ENCODE results near the gene MRO. TPM values are rescaled to one million over a fixed set of nuclear protein-coding genes. Genes with fewer than 3 reads are reported as not detected.

MRO gene
- total and polyA plus RNA-seq, 10 of the 15 experiments (the other 5 are each of a cell fraction or from before 2014, with no cell fraction given) = 0.11 to 0.18 TPM; not detected in 8

Other genes starting within 250 kb of the MRO start
- 137 and 161 TPM in 2 replicates for gene ME2, start 59.1 kb upstream of the MRO start, total RNA-seq (2014; rRNA removed)
- gene ME2, start 59.1 kb upstream of the MRO start, total RNA-seq (2014; rRNA removed; fragmentation: Illumina TruSeq; extraction: Trizol) = 117 and 119 TPM in 2 replicates
- gene ME2, start 59.1 kb upstream of the MRO start, total RNA-seq (2021) = 88.5 and 92.2 TPM in 2 replicates
- 136 and 173 TPM in 2 replicates for gene ME2, start 59.1 kb upstream of the MRO start, polyA plus RNA-seq (2011; rRNA removed)
- 155 and 195 TPM in 2 replicates for gene ME2, start 59.1 kb upstream of the MRO start, polyA plus RNA-seq (2014; fragmentation: Illumina TruSeq; extraction: Trizol)
- gene ME2, start 59.1 kb upstream of the MRO start, polyA plus RNA-seq (2014; fragmentation: Nextera tagmentation; extraction: Ambion mirVana) = 10 to 100 TPM; 41.3 to 46.9 TPM
- 122 and 130 TPM in 2 replicates for gene ME2, start 59.1 kb upstream of the MRO start, polyA plus RNA-seq (2014; rRNA removed)
- 100 to 1,000 TPM; 151 to 155 TPM for gene ME2, start 59.1 kb upstream of the MRO start, polyA plus RNA-seq (2016; fragmentation: Nextera tagmentation; extraction: Ambion mirVana)
- gene ELAC1, start 148.0 kb upstream of the MRO start, total RNA-seq (2014; rRNA removed) = 7.6 and 9.4 TPM in 2 replicates
- gene ELAC1, start 148.0 kb upstream of the MRO start, total RNA-seq (2014; rRNA removed; fragmentation: Illumina TruSeq; extraction: Trizol) = 8.8 and 10.2 TPM in 2 replicates
- gene ELAC1, start 148.0 kb upstream of the MRO start, total RNA-seq (2021) = 9.3 and 9.4 TPM in 2 replicates
- 6.1 and 6.3 TPM in 2 replicates for gene ELAC1, start 148.0 kb upstream of the MRO start, polyA plus RNA-seq (2011; rRNA removed)
- 10.7 and 15.0 TPM in 2 replicates for gene ELAC1, start 148.0 kb upstream of the MRO start, polyA plus RNA-seq (2014; fragmentation: Illumina TruSeq; extraction: Trizol)
- gene ELAC1, start 148.0 kb upstream of the MRO start, polyA plus RNA-seq (2014; fragmentation: Nextera tagmentation; extraction: Ambion mirVana) = 1 to 10 TPM; 4.9 to 8.0 TPM
- gene ELAC1, start 148.0 kb upstream of the MRO start, polyA plus RNA-seq (2014; rRNA removed) = 9.6 and 12.0 TPM in 2 replicates
- gene ELAC1, start 148.0 kb upstream of the MRO start, polyA plus RNA-seq (2016; fragmentation: Nextera tagmentation; extraction: Ambion mirVana) = 10 to 100 TPM; 21.9 to 23.0 TPM
- 60.4 and 70.7 TPM in 2 replicates for gene SMAD4, start 210.2 kb upstream of the MRO start, total RNA-seq (2014; rRNA removed)
- gene SMAD4, start 210.2 kb upstream of the MRO start, total RNA-seq (2014; rRNA removed; fragmentation: Illumina TruSeq; extraction: Trizol) = 34.2 and 34.9 TPM in 2 replicates
- gene SMAD4, start 210.2 kb upstream of the MRO start, total RNA-seq (2021) = 57.5 and 64.5 TPM in 2 replicates
- gene SMAD4, start 210.2 kb upstream of the MRO start, polyA plus RNA-seq (2011; rRNA removed) = 81.7 and 99.9 TPM in 2 replicates
- 45.7 and 70.1 TPM in 2 replicates for gene SMAD4, start 210.2 kb upstream of the MRO start, polyA plus RNA-seq (2014; fragmentation: Illumina TruSeq; extraction: Trizol)
- gene SMAD4, start 210.2 kb upstream of the MRO start, polyA plus RNA-seq (2014; fragmentation: Nextera tagmentation; extraction: Ambion mirVana) = 10 to 100 TPM in 1 of 2 experiments, 1 to 10 TPM in 1; 9.6 to 13.3 TPM
- gene SMAD4, start 210.2 kb upstream of the MRO start, polyA plus RNA-seq (2014; rRNA removed) = 25.2 and 28.5 TPM in 2 replicates
- gene SMAD4, start 210.2 kb upstream of the MRO start, polyA plus RNA-seq (2016; fragmentation: Nextera tagmentation; extraction: Ambion mirVana) = 10 to 100 TPM; 10.3 to 40.8 TPM